Gastrocnemius medialis (tissue), 4 donors: ENCODE data around the gene DNAJC22. TPM values are rescaled to one million over a fixed set of nuclear protein-coding genes. Genes with fewer than 3 reads are reported as not detected.

Experiments used
- ATAC-seq, 2 donors: fragments of 150-250 bp; one replicate each; pipeline ENCODE4 v1.9.1; 2016
- DNase-seq, 2 donors: peaks; one replicate each; pipeline ENCODE4 v3.0.0-alpha.2; 2019
- H3K27ac ChIP-seq, 4 donors: fragments of 200-600 bp; sonication (generic); 1 replicate in 1 of 4; 2 replicates in 3 of 4; pipeline ENCODE4 v1.5.1; 2016 to 2018; ENCODE audit warnings: mild to moderate bottlenecking in 2 of 4, moderate library complexity in 1 of 4
- H3K27me3 ChIP-seq, 3 donors: fragments of 200-600 bp; sonication (generic) in 2 of 3; 1 replicate in 1 of 3; 2 replicates in 2 of 3; pipeline versions ENCODE4 v1.5.1 to v1.6.0; 2016 to 2019; ENCODE audit warnings: mild to moderate bottlenecking in 1 of 3, moderate library complexity in 1 of 3
- H3K36me3 ChIP-seq, 2 donors: fragments of 200-600 bp; sonication (generic) in 1 of 2; one replicate each; pipeline ENCODE4 v1.5.1; 2017 to 2018
- H3K4me1 ChIP-seq, 2 donors: fragments of 200-600 bp; sonication (generic) in 1 of 2; one replicate each; pipeline ENCODE4 v1.5.1; 2016 to 2017; ENCODE audit warnings: mild to moderate bottlenecking in 2 of 2
- H3K4me3 ChIP-seq, 4 donors: fragments of 200-600 bp; sonication (generic) in 3 of 4; 1 replicate in 1 of 4; 2 replicates in 3 of 4; pipeline ENCODE4 v1.5.1; 2016 to 2019; ENCODE audit warnings: mild to moderate bottlenecking in 2 of 4
- H3K9me3 ChIP-seq, 3 donors: fragments of 200-600 bp; sonication (generic) in 2 of 3; 1 replicate in 1 of 3; 2 replicates in 2 of 3; pipeline ENCODE4 v1.5.1; 2016 to 2019
- POLR2A ChIP-seq, 2 donors: fragments of 450-650 bp; IDR thresholded peaks; one replicate each; pipeline ENCODE4 v1.6.1; 2017; ENCODE audit warnings: antibody characterized with exemption in 2 of 2, mild to moderate bottlenecking in 2 of 2, moderate library complexity in 2 of 2
- in situ Hi-C, 4 donors: fragments of 200-750 bp; cut with MboI; loops; one replicate each; pipeline versions ENCODE4 v1.15.0 to v1.8.0; 2017; ENCODE audit warnings: low sequenced_read_pairs in 4 of 4
- intact Hi-C: fragments of 100-400 bp; cut with DNase I; formaldehyde crosslinking; loops from one replicate; pipeline ENCODE4 v1.15.1; 2023; ENCODE audit warnings: low total_unique reads
- total RNA-seq, 4 donors: library from RNA; depleted of rRNA; stranded (reverse); fragments of >200 nt; gene quantifications; one replicate each; pipeline versions ENCODE4 v1.1.0 to v1.2.3, GENCODE V29; 2016
- TF ChIP-seq, protein P1 (sequence below), 5 experiments: fragments of 450-650 bp in 3 of 5; fragments of 200-600 bp in 2 of 5; sonication (generic) in 2 of 5; IDR thresholded peaks in 4 of 5; conservative IDR thresholded peaks in 1 of 5; 1 replicate in 4 of 5; 2 replicates in 1 of 5; pipeline ENCODE4 v1.5.1; 2016 to 2019; ENCODE audit warnings: antibody characterized with exemption in 5 of 5, mild to moderate bottlenecking in 3 of 5, moderate library complexity in 3 of 5

The DNAJC22 gene
- total RNA-seq, 4 donors from 2014 or later: 0.24 TPM; not detected in 3

- no peak overlapping the region for H3K27ac ChIP-seq
- TF ChIP-seq, protein P1, sequence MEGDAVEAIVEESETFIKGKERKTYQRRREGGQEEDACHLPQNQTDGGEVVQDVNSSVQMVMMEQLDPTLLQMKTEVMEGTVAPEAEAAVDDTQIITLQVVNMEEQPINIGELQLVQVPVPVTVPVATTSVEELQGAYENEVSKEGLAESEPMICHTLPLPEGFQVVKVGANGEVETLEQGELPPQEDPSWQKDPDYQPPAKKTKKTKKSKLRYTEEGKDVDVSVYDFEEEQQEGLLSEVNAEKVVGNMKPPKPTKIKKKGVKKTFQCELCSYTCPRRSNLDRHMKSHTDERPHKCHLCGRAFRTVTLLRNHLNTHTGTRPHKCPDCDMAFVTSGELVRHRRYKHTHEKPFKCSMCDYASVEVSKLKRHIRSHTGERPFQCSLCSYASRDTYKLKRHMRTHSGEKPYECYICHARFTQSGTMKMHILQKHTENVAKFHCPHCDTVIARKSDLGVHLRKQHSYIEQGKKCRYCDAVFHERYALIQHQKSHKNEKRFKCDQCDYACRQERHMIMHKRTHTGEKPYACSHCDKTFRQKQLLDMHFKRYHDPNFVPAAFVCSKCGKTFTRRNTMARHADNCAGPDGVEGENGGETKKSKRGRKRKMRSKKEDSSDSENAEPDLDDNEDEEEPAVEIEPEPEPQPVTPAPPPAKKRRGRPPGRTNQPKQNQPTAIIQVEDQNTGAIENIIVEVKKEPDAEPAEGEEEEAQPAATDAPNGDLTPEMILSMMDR (IDR thresholded peaks at IDR 0.05 in 4 of 5, conservative IDR thresholded peaks at IDR 0.05 in 1 of 5): no peak
- TF ChIP-seq POLR2A (IDR thresholded peaks at IDR 0.05): no peak
- DNase-seq (no peak), ATAC-seq (no peak)
- H3K4me3 ChIP-seq: no peak overlapping the region
- in situ Hi-C loops: no loop called here
- H3K36me3 ChIP-seq: no peaks in the 10 kb centered on the region
- peaks cover 0 to 15% of the 10 kb centered on the region in 2 donors for H3K4me1 ChIP-seq
- intact Hi-C loops: no loop called here
- no peaks in the 10 kb centered on the region for H3K27me3 ChIP-seq
- H3K9me3 ChIP-seq: no peaks in the 10 kb centered on the region
These were observed 53.6 kb downstream of the DNAJC22 start for GRCh38 chr12:49400304-49400703.

Other genes with a start within 250 kb of the DNAJC22 start
- 10 to 100 TPM; 11.1 to 27.2 (median 15.9) TPM for gene LMBR1L, start 236.0 kb upstream of the DNAJC22 start, total RNA-seq
- gene TUBA1B, start 215.5 kb upstream of the DNAJC22 start, total RNA-seq: 1,000 to 10,000 TPM in 1 of 4 donors, 100 to 1,000 TPM in 3; 124 to 1,632 (median 402) TPM
- 10 to 100 TPM; 14.7 to 68.0 (median 25.1) TPM for gene TUBA1A, start 157.8 kb upstream of the DNAJC22 start, total RNA-seq
- gene TUBA1C, start 81.8 kb upstream of the DNAJC22 start, total RNA-seq: 100 to 1,000 TPM in 1 of 4 donors, 10 to 100 TPM in 3; 53.9 to 130 (median 72.5) TPM
- not detected for gene PRPH, start 51.7 kb upstream of the DNAJC22 start, total RNA-seq
- gene TROAP, start 23.6 kb upstream of the DNAJC22 start, total RNA-seq: under 1 TPM in 1 of 4 donors, not detected in 3; 0.24 TPM
- not detected for gene C1QL4, start 9.7 kb upstream of the DNAJC22 start, total RNA-seq
- gene SPATS2, start 20.6 kb downstream of the DNAJC22 start, total RNA-seq: 1 to 10 TPM; 5.3 to 7.8 (median 6.7) TPM
- not detected for gene KCNH3, start 192.1 kb downstream of the DNAJC22 start, total RNA-seq
- 10 to 100 TPM; 28.7 to 62.0 (median 34.6) TPM for gene MCRS1, start 221.3 kb downstream of the DNAJC22 start, total RNA-seq